Measurements from ENCODE around the gene MID1. TPM values are rescaled to one million over a fixed set of nuclear protein-coding genes. Genes with fewer than 3 reads are reported as not detected.

The MID1 gene
- total RNA-seq, 2 experiments from 2014 or later: 0.95 to 1.2 TPM

DNA sequence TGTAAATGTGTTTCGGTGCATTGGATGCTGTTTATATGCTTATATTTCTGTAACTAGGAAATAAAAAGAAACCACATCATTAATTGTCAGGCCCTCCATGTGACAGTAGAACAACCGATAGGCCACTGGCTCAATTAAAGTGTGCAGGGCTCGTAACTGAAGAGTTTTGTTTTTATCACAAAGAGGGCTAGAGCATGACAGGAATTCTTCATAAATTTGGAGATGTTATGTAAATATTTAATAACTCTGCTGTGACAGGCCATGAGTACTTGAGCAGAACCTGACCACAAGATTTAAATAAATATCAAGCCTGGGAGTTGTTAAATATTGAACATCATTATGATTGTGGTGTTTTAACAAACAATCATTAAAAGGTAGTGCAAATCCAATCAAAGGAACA lies 55.9 kb downstream of the MID1 start:
- CTCF ChIA-PET: no interaction called here

GRCh38 chrX:10557166-10557565 lies 63.2 kb downstream of the MID1 start:
- no peak for DNase-seq
- Mint-ChIP-seq H3K9me3 (no peaks in the 10 kb centered on the region), H3K4me1 (ENCODE audit: low read depth) (no peaks in the 10 kb centered on the region), H3K4me3 (no peak overlapping the region), H3K36me3 (ENCODE audit: low read depth) (no peaks in the 10 kb centered on the region), H3K27ac (no peak overlapping the region), H3K27me3 (ENCODE audit: low read depth) (no peaks in the 10 kb centered on the region)
- CTCF ChIA-PET: no interaction called here
- intact Hi-C loops (cut with micrococcal nuclease): no loop called here

More for the DNA sequence above, 55.9 kb downstream of the MID1 start:
- Mint-ChIP-seq H3K4me1 (ENCODE audit: low read depth) (no peaks in the 10 kb centered on the region), H3K27me3 (ENCODE audit: low read depth) (no peaks in the 10 kb centered on the region), H3K9me3 (peaks cover 3% of the 10 kb centered on the region), H3K27ac (no peak overlapping the region), H3K36me3 (ENCODE audit: low read depth) (no peaks in the 10 kb centered on the region), H3K4me3 (no peak overlapping the region)
- intact Hi-C loops (cut with micrococcal nuclease): no loop called here
- DNase-seq: no peak

- Mint-ChIP-seq H3K4me1 (ENCODE audit: low read depth) (no peaks in the 10 kb centered on the region), H3K27ac (no peak overlapping the region), H3K36me3 (ENCODE audit: low read depth) (no peaks in the 10 kb centered on the region), H3K4me3 (no peak overlapping the region), H3K27me3 (ENCODE audit: low read depth) (no peaks in the 10 kb centered on the region), H3K9me3 (no peaks in the 10 kb centered on the region)
- CTCF ChIA-PET: no interaction called here
- DNase-seq: no peak
- intact Hi-C loops (cut with micrococcal nuclease): no loop called here
Measured at GRCh38 chrX:10556405-10556804, 64.0 kb downstream of the MID1 start.

DNA sequence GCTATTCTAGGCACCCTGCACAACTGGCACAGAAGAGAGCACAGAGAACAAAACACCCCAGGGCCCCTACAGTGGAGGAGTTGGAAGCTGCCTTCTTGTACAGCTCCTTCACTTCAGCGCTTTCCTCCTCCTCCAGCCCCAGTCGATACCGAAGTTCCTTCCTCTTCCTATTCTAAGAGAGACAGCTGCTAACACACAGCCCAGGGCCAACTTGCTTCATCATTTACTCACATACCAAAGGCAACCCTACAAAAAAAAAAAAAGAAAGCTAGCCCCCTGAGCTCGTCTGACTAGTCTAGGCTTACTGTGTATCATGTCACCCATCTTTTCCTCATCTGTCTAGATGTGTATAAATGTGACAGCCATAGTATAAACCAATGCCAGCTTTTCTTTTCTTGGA lies 64.5 kb downstream of the MID1 start:
- DNase-seq: no peak
- CTCF ChIA-PET: no interaction called here
- Mint-ChIP-seq H3K4me1 (ENCODE audit: low read depth) (no peaks in the 10 kb centered on the region), H3K36me3 (ENCODE audit: low read depth) (no peaks in the 10 kb centered on the region), H3K27ac (no peak overlapping the region), H3K9me3 (no peaks in the 10 kb centered on the region), H3K4me3 (no peak overlapping the region), H3K27me3 (ENCODE audit: low read depth) (no peaks in the 10 kb centered on the region)
- intact Hi-C loops (cut with micrococcal nuclease): no loop called here

DNA sequence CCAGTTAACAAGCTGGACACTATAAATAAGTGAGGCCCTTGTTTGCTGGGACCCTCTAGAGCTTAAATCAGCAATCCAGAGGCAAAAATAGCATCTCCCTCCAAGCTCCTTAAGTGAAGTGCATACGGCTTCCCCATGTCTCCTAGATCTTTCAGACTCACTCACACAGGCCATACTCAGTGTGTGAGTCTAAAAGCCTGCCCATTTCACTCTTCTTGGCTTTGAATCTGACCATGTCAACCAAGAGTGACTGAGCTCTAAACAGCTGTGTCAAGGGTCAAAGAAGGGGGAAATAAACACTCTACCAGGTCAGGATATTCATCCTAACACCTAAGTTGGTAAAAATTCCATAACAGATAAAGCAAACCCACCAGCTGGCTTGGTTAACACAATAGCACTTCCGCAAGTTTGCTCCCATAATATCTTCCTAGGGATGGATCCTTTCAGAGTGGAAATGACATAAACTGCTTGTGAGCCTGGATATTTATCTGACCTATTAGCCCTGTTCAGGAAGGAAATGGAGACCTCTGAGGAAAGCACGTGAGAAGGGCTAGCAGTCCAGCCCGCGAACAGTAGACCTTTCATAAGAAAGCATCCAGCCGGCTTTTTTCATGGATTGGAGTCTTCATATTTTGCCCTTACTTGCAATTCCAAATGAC lies 65.6 kb downstream of the MID1 start:
- no peak for DNase-seq
- Mint-ChIP-seq H3K27ac (no peak overlapping the region), H3K4me1 (ENCODE audit: low read depth) (no peaks in the 10 kb centered on the region), H3K36me3 (ENCODE audit: low read depth) (no peaks in the 10 kb centered on the region), H3K27me3 (ENCODE audit: low read depth) (no peaks in the 10 kb centered on the region), H3K4me3 (no peak overlapping the region), H3K9me3 (no peaks in the 10 kb centered on the region)
- CTCF ChIA-PET: no interaction called here
- intact Hi-C loops (cut with micrococcal nuclease): no loop called here

- intact Hi-C loops (cut with micrococcal nuclease): no loop called here
- no peaks in the 10 kb centered on the region for H3K27me3 Mint-ChIP-seq (ENCODE audit: low read depth)
- H3K36me3 Mint-ChIP-seq (ENCODE audit: low read depth): no peaks in the 10 kb centered on the region
- H3K27ac Mint-ChIP-seq: no peak overlapping the region
- no peaks in the 10 kb centered on the region for H3K4me1 Mint-ChIP-seq (ENCODE audit: low read depth)
- CTCF ChIA-PET: no interaction called here
- peaks cover 2% of the 10 kb centered on the region for H3K9me3 Mint-ChIP-seq
- no peak overlapping the region for H3K4me3 Mint-ChIP-seq
- no peak for DNase-seq
Measured at GRCh38 chrX:10549280-10549679, 71.1 kb downstream of the MID1 start.

DNA sequence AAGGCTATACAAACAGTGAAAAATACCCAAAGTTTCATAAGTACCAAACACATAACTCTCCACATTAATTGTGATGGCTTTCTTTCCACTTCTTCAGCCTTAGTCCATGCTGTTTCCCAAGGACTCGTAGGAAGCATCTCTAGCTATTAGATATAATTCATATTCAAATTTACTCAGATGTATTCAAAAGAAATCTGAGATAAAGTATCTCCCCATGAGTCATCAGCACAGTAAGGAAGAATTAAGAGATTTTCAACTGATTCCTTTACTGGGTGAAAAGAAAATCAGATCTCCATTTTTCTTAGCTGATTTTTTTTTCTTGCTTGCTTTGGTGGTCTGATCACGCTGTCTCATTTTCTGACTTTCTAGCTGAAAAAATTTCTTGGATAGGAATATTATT lies 71.7 kb downstream of the MID1 start:
- no peak for DNase-seq
- CTCF ChIA-PET: no interaction called here
- H3K27me3 Mint-ChIP-seq (ENCODE audit: low read depth): no peaks in the 10 kb centered on the region
- H3K9me3 Mint-ChIP-seq: peaks cover 2% of the 10 kb centered on the region
- H3K4me3 Mint-ChIP-seq: no peak overlapping the region
- intact Hi-C loops (cut with micrococcal nuclease): no loop called here
- no peaks in the 10 kb centered on the region for H3K4me1 Mint-ChIP-seq (ENCODE audit: low read depth)
- no peak overlapping the region for H3K27ac Mint-ChIP-seq
- no peaks in the 10 kb centered on the region for H3K36me3 Mint-ChIP-seq (ENCODE audit: low read depth)

GRCh38 chrX:10545882-10546281 lies 74.5 kb downstream of the MID1 start:
- CTCF ChIA-PET: interaction anchor here (0.5 kb wide), 1 partner anchor 680 kb away, joined by 3 read pairs; no protein-coding TSS in a partner anchor
- DNase-seq: no peak
- Mint-ChIP-seq H3K9me3 (peaks cover 2% of the 10 kb centered on the region), H3K4me3 (no peak overlapping the region), H3K36me3 (ENCODE audit: low read depth) (no peaks in the 10 kb centered on the region), H3K4me1 (ENCODE audit: low read depth) (no peaks in the 10 kb centered on the region), H3K27ac (no peak overlapping the region), H3K27me3 (ENCODE audit: low read depth) (no peaks in the 10 kb centered on the region)
- intact Hi-C loops (cut with micrococcal nuclease): no loop called here

DNA sequence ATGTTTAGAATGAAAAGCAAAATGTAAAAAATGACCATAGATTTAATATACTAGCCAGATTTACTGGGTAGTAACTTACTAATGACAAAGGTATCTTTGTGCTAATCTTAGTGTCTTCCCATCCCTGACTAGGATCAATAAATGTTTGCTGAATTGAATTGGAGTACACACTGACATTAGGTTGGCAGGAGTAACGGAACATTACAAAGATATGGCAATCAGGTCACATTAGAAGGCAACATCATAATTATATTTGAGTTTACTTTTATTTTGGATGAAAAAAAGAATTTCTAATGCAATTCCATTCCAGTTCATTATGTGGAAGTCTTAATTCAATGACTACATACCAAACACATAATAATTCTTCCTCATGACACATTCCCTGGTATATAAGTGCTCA lies 77.8 kb downstream of the MID1 start:
- H3K27ac Mint-ChIP-seq: no peak overlapping the region
- DNase-seq: no peak
- no peaks in the 10 kb centered on the region for H3K4me1 Mint-ChIP-seq (ENCODE audit: low read depth)
- intact Hi-C loops (cut with micrococcal nuclease): no loop called here
- no peak overlapping the region for H3K4me3 Mint-ChIP-seq
- CTCF ChIA-PET: no interaction called here
- H3K9me3 Mint-ChIP-seq: peaks cover 5% of the 10 kb centered on the region
- no peaks in the 10 kb centered on the region for H3K27me3 Mint-ChIP-seq (ENCODE audit: low read depth)
- H3K36me3 Mint-ChIP-seq (ENCODE audit: low read depth): no peaks in the 10 kb centered on the region

DNA sequence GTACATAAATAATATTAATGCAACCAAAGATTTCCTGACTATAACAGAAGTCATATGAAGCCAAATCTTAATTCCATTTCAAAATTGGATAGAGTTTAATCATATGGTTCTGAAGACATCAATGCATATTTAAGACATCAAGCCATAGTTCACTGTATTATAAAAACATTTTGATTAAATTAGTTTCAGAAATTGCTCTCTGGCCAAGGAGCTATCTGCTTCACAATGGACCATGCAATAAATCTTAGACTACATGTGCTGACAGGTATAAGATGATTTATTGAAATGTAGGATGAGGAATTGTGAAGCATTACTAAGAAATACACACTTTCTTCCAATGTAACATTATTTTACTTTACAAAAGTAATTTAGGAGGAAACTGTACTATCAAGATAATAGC lies 81.6 kb downstream of the MID1 start:
- no peak for DNase-seq
- intact Hi-C loops (cut with micrococcal nuclease): no loop called here
- no peak overlapping the region for H3K27ac Mint-ChIP-seq
- H3K4me3 Mint-ChIP-seq: no peak overlapping the region
- H3K27me3 Mint-ChIP-seq (ENCODE audit: low read depth): no peaks in the 10 kb centered on the region
- no peaks in the 10 kb centered on the region for H3K36me3 Mint-ChIP-seq (ENCODE audit: low read depth)
- peaks cover 2% of the 10 kb centered on the region for H3K9me3 Mint-ChIP-seq
- CTCF ChIA-PET: no interaction called here
- no peaks in the 10 kb centered on the region for H3K4me1 Mint-ChIP-seq (ENCODE audit: low read depth)

DNA sequence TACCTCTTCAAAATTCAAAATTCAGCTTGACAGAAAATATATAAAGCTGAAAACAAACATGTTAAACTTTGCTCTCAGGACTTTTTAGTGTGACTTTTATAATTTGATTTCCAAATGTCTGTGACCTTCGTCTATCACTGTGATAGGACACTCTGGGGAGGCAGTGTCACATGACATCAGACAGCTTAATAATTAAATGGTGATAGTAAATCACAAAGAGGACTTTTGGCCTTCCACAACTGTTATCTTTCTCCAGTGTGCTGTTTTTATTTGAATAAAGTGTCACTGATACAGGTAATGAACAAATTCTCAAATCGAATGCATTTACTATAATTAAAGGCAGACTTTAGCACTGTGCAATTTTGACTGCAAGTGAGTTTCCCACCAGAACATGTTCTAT lies 83.1 kb downstream of the MID1 start:
- H3K27me3 Mint-ChIP-seq (ENCODE audit: low read depth): no peaks in the 10 kb centered on the region
- no peak for DNase-seq
- intact Hi-C loops (cut with micrococcal nuclease): no loop called here

DNA sequence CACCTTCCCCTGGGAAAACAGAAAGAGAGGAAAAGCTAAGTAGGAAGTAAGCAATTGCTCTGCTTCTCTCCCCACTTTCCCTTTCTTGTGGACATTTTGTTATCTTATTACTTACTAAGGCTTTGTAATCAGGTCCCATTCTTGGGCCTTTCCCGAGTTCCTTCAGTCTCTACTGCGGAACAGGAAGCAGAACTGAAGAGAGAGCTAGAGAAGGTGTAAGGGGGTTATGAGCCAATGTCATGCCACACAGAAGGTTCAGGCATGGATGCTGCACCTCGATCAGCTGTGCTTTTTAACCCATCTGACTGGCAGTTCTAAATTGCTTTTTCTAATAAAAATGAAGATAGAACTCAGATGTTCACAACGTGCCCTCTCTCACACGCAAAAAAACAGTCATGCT lies 83.6 kb downstream of the MID1 start:
- intact Hi-C loops (cut with micrococcal nuclease): no loop called here
- H3K27ac Mint-ChIP-seq: no peak overlapping the region
- peaks cover 2% of the 10 kb centered on the region for H3K9me3 Mint-ChIP-seq
- CTCF ChIA-PET: no interaction called here
- no peak for DNase-seq
- H3K4me1 Mint-ChIP-seq (ENCODE audit: low read depth): no peaks in the 10 kb centered on the region
- H3K4me3 Mint-ChIP-seq: no peak overlapping the region
- H3K36me3 Mint-ChIP-seq (ENCODE audit: low read depth): no peaks in the 10 kb centered on the region
- H3K27me3 Mint-ChIP-seq (ENCODE audit: low read depth): no peaks in the 10 kb centered on the region

More for the DNA sequence above, 83.1 kb downstream of the MID1 start:
- no peaks in the 10 kb centered on the region for H3K4me1 Mint-ChIP-seq (ENCODE audit: low read depth)
- no peak overlapping the region for H3K27ac Mint-ChIP-seq
- H3K36me3 Mint-ChIP-seq (ENCODE audit: low read depth): no peaks in the 10 kb centered on the region
- CTCF ChIA-PET: no interaction called here
- H3K4me3 Mint-ChIP-seq: no peak overlapping the region
- peaks cover 2% of the 10 kb centered on the region for H3K9me3 Mint-ChIP-seq

DNA sequence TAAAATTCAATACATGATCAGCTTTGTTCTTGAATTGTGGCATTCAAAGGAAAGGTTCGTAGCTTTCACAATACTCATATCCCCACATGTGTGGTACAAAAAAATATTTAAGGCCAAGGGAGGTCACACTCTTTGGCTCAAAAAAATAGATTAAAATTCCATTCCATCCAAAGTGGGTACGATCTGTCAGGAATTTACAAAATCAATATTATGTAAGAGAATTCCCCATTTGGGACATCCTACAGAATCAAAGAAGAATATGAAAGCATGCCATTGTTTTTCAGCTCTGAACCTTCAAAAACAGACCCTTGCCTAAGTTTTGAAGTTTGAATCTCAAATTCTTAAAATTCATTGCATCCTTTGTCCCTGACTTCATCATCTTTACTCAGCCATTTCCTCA lies 85.8 kb downstream of the MID1 start:
- Mint-ChIP-seq H3K4me1 (ENCODE audit: low read depth) (no peaks in the 10 kb centered on the region), H3K27ac (no peak overlapping the region), H3K9me3 (peaks cover 2% of the 10 kb centered on the region), H3K36me3 (ENCODE audit: low read depth) (no peaks in the 10 kb centered on the region), H3K4me3 (no peak overlapping the region), H3K27me3 (ENCODE audit: low read depth) (no peaks in the 10 kb centered on the region)
- CTCF ChIA-PET: no interaction called here
- intact Hi-C loops (cut with micrococcal nuclease): no loop called here
- DNase-seq: no peak

All from activated naive CD4-positive, alpha-beta T cell treated with anti-CD3 and anti-CD28 coated beads for 36 hours (primary cell).